G401.6 (cell line): ENCODE data around the gene DTWD1.
"Not testable (repeated sequence)": the region's sequence is repeated elsewhere in the genome, so short reads cannot be mapped to it uniquely, and the experiment has no call there.

Experiments
- FAIRE-seq: peaks from 2 replicates; lab custom pipeline; 2012; peaks lifted over from hg19 to GRCh38; lab: Jason Lieb, UNC

DTWD1 gene

GRCh38 chr15:49646891-49647290 is 26.0 kb downstream of the DTWD1 start:
- no peak for FAIRE-seq

GRCh38 chr15:49649987-49650386 is 29.1 kb downstream of the DTWD1 start:
- no peak for FAIRE-seq

GRCh38 chr15:49650676-49651075 is 29.8 kb downstream of the DTWD1 start:
- FAIRE-seq: no peak

GRCh38 chr15:49652922-49653321 is 32.1 kb downstream of the DTWD1 start:
- FAIRE-seq: no peak

GRCh38 chr15:49656734-49657133 is 35.9 kb downstream of the DTWD1 start:
- FAIRE-seq: no peak

- FAIRE-seq: no peak
These were observed 43.9 kb downstream of the DTWD1 start for GRCh38 chr15:49664716-49665115.

GRCh38 chr15:49666486-49666885 is 45.6 kb downstream of the DTWD1 start:
- FAIRE-seq: not testable (repeated sequence)

- no peak for FAIRE-seq
These were observed 48.4 kb downstream of the DTWD1 start for GRCh38 chr15:49669288-49669687.

GRCh38 chr15:49673861-49674260 is 53.0 kb downstream of the DTWD1 start:
- no peak for FAIRE-seq

GRCh38 chr15:49674370-49674769 is 53.5 kb downstream of the DTWD1 start:
- FAIRE-seq: no peak

GRCh38 chr15:49675041-49675440 is 54.2 kb downstream of the DTWD1 start:
- no peak for FAIRE-seq

- no peak for FAIRE-seq
These were observed 57.8 kb downstream of the DTWD1 start for GRCh38 chr15:49678655-49679054.

GRCh38 chr15:49686599-49686998 is 65.8 kb downstream of the DTWD1 start:
- FAIRE-seq: no peak

- no peak for FAIRE-seq
These were observed 67.4 kb downstream of the DTWD1 start for GRCh38 chr15:49688135-49688790.

GRCh38 chr15:49692514-49693090 is 71.8 kb downstream of the DTWD1 start:
- no peak for FAIRE-seq

- FAIRE-seq: no peak
These were observed 72.7 kb downstream of the DTWD1 start for GRCh38 chr15:49693498-49693897.

GRCh38 chr15:49696433-49696832 is 75.6 kb downstream of the DTWD1 start:
- FAIRE-seq: no peak

- peak; percentile 42 for FAIRE-seq
These were observed 76.3 kb downstream of the DTWD1 start for GRCh38 chr15:49697121-49697520.

GRCh38 chr15:49702982-49703381 is 82.1 kb downstream of the DTWD1 start:
- not testable (repeated sequence) for FAIRE-seq
